NCI-H446 (cell line): ENCODE measurements around the gene HNRNPUL1.
"Not testable (repeated sequence)": the region's sequence is repeated elsewhere in the genome, so short reads cannot be mapped to it uniquely, and the experiment has no call there.

Experiments used
- DNase-seq, 2 experiments: peaks; one replicate each; lab custom pipeline; 2025; lab: John Stamatoyannopoulos, UW

HNRNPUL1 gene

DNA sequence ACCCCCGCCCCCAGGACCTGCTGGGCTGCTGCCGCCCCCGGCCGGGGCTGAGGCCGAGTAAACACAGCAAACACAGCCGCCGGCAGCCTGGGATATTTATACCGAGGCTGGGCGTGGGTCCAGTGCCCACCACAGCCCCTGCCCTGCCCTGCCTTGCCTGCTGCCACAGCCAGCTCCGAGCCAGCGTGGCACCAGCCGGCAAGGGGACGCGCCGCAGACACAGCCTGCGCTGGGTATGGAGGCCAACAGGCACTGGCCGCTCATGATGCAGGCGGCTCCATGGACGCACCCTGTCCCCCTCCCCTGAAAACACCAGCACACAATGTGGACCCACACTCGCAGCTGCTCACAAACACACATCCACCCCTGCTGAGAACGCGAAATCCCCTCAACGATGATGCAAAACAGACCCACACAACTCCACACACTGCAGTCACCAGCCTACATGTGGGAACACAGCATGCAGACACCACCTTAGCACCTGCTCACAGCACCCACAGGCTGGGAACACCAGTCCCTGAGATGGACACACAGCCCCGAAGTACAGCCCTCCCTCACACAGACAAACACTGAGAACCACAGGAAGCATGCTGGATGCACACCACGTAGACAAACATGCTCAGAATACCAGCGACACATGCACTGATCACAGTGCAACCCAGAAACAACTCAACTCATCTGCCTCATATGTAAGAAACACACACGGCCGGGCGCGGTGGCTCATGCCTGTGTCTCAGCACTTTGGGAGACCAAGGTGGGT, 62.0 kb downstream of the HNRNPUL1 start:
- no peak for DNase-seq

- DNase-seq: no peak
These were observed 63.0 kb downstream of the HNRNPUL1 start for GRCh38 chr19:41327076-41327575.

GRCh38 chr19:41327576-41328156, 63.5 kb downstream of the HNRNPUL1 start:
- no peak for DNase-seq

DNA sequence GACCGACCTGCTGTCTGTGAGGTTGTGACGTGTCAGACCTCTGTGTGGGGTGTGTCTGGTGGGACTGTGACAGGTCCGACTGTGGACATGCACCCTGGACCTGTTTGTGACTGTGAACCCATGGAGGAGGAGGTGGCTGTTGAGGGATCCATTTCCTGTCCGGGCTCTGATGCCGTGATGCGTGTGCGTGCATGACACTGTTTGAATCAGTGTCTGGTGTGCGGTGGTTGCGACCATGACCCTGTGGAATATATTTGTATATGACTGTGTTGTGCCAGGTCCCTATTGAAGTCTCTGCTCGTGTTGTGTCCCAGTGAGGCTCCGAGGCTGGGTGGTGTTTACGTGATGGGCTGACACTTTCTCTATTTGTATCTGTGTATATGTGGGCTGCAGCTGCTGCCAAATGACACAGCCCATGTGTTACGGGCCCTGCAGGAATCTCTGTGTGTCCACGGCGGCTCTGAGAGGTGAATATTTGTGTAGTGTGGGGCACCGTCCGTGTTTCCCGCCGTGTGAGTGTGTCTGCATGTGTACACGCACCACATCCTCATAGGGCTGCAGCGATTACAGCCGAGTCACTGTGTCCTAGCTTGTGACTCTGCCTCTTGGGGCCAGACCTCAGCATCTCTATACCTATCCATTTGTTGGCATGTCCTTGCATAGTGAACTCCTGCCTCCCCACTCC, 64.1 kb downstream of the HNRNPUL1 start:
- DNase-seq: no peak

DNA sequence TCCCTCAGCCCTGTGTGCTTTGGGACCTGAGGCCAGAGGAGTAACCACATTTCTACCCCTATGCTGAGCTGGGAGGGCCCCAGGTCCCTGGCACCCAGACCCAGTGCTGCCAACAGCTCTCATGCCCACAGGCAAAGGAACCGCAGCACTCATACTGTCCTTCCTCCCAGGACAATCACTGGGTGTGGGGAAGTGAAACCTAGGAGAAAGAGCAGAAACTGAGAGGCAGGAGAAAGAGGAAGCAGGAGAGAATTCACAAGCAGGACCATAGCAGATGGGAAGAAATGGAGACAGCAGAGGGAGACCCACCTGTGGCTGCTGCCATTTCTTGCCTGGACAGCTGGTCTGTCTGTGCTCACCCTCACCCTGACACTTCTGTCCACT, 64.7 kb downstream of the HNRNPUL1 start:
- no peak for DNase-seq

- no peak for DNase-seq
These were observed 66.3 kb downstream of the HNRNPUL1 start for GRCh38 chr19:41330481-41330880.

- DNase-seq: no peak
These were observed 66.9 kb downstream of the HNRNPUL1 start for GRCh38 chr19:41330946-41331678.

DNA sequence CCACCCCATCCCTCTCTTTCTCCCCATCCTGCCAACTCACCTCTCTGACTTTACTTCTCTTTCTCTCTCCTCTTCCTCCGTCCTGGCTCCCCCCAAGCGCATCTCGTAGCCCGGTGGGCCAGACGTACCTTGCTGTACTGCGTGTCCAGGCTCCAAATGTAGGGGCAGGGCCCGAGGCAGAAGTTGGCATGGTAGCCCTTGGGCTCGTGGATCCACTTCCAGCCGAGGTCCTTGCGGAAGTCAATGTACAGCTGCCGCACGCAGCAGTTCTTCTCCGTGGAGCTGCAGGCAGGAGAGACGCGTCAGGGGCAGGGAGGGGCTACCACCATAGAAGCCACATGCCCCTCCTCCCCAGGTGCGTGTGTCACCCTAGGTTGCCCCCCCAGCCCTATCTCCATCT, 67.8 kb downstream of the HNRNPUL1 start:
- no peak for DNase-seq

GRCh38 chr19:41332468-41332867, 68.3 kb downstream of the HNRNPUL1 start:
- DNase-seq: no peak

- no peak for DNase-seq
These were observed 70.6 kb downstream of the HNRNPUL1 start for GRCh38 chr19:41334793-41335192.

DNA sequence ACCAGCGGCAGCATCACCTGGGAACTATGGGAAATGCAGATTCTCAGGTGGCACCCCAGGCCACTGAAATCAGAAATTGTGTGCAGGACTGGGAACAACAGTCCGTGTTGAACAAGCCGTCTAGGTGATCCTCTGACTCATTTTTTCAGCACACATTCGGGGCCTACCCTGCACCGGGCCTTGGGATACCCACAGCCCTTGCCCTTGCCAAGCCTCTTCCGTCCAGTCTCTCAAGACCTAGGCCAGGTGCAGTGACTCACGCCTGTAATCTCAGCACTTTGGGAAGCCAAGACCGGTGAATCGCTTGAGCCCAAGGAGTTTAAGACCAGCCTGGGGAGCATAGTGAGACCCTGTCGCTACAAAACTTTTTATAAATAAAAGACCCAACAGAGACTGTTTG, 71.3 kb downstream of the HNRNPUL1 start:
- DNase-seq: no peak

DNA sequence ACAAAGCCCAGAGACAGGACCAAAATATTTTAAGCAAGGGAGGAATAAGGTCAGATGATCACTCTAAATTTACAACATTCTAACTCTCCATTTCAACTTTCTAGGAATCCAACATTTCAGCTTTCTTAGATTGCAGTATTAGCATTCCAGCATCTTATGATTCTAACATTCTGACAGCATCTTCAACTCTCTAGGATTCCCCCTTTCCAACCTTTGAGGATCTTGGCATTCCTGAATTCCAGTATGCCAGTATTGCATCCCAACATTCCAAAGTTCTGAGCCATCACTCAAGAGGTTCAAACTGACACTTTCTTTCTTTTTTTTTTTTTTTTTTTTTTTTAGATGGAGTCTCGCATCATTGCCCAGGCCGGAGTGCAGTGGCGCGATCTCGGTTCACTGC, 75.8 kb downstream of the HNRNPUL1 start:
- DNase-seq: no peak

DNA sequence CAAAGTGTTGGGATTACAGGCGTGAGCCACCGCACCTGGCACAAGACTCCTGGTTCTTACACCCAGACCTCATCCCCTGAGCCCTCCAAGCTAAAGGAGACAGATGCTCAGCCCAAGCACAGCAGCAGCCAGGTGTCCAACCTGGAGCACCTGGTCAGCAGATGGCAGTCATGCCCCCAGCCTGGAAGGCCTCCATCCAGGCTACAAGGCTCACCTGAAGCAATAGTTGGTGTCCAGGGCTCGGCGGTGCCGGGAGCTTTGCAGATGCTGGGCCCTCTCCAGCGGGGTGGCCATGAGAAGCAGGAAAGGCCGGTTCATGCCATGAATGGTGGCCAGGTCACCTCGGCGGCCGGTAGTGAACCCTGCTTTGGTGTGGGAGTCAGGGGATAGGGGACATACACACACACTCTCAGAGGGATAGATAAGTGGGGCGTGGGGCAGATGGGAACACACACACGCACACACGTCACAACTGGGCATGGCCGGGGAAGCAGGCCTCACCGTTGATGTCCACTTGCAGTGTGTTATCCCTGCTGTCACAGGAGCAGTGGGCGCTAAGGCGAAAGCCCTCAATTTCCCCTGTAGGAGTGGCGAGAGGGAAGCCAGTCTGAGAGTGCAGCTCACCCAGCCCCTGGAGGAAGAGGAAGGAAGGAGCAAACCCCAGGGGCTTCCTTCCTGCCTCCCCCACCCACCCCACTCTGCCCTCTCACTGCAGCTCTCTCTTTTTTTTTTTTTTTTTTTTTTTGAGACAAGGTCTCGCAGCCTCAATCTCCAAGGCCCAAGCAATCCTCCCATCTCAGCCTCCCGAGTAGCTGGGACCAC, 77.7 kb downstream of the HNRNPUL1 start:
- no peak for DNase-seq

DNA sequence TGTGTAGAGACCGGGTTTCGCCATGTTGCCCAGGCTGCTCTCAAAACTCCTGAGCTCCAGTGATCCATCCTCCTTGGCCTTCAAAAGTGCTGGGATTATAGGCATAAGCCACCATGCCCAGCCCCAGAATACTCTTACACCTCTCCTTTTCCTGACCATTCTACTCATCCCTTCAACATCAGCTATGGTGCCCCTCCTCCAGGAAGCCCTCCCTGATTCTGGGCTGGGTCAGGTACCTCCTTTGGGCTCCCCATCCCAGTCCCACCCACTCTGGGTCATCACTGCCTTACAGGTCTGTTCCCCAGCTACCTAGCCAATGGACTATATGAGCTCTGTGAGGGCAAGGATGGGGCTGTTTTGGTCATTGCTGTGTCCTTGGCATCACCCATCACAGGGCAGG, 80.0 kb downstream of the HNRNPUL1 start:
- no peak for DNase-seq

DNA sequence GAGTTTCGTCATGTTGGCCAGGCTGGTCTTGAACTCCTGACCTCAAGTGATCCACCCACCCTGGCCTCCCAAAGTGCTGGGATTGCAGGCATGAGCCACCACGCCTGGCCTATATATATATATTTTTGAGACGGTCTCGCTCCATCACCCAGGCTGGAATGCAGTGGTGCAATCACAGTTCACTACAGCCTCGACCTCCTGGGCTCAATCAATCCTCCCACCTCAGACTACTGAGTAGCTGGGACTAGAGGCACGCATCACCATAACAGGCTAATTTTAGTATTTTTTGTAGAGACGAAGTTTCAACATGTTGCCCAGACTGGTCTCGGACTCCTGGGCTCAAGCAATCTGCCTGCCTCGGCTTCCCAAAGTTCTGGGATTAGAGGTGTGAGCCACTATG, 82.7 kb downstream of the HNRNPUL1 start:
- DNase-seq: not testable (repeated sequence)

DNA sequence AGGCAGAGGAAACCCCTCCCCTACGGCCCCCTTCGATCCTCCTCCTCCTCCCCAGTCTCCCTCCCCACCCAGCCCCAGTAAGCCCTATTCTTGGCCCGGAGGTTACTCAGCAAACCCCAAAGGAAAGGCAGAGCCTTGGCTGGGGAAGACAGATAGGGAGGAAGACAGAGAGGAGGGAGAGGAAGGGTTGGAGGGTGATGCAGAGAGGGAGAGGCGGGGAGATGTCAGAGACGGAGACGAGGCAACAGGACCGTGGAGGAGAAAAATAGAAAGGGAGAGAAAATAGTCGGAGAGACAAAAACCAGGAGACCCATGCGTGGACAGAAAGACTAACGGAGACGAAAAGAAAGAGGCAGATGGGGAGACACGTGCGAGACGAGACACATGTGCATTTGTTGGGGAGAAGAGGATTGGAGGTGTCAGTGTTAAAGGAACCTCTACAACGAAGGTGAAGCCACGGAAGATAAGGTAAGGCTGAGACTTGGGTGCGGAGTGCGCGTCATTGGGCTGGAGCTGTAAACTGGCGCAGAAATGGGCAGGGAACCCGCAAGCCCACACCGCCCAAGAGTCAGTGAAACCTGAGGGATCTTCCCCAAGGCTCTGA, 86.7 kb downstream of the HNRNPUL1 start:
- DNase-seq: no peak

DNA sequence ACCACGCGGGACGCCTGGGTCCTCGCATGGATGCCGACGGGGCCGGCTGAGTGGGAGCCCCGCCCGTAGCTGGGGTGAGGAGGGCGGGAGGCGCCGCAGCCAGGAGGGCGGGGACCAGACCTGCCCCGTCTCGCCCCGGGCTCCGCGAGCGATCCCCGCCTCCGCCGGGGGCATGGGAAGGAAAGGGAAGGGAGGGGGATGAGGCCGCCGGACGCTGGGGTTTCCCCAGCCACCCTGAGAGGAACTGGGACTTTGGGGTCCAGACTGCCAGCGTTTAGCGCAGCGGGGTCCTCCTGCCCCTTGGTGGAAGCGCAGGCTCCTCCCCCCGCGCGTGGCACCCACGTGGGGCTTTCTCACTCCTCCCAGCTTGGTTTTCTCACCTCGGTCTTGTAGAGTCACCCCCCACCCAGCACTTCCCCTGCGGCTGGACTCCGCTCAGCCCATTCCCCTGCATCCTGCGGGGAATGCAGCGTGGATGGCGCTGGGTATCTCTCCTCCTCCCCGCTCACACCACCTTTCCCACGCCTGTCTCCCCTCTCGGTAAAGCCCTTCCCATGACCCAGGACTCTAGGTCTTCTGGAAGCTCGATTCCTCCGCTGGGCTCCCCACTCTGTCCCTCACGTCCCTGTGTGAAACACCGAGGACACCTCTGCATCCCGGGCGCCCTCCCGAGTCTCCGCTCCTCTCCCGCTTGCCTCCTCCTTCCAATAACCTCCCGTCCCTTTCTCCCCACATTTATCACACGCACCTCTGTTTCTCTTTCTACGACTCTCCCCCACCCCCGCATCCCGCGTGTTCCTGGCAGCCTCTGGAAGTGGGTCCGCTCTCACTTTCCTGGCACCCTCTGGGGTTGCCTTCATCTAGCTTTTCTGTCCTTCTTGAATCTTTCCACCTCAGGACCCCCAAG, 87.4 kb downstream of the HNRNPUL1 start:
- no peak for DNase-seq

GRCh38 chr19:41352279-41352608, 88.1 kb downstream of the HNRNPUL1 start:
- no peak for DNase-seq

DNA sequence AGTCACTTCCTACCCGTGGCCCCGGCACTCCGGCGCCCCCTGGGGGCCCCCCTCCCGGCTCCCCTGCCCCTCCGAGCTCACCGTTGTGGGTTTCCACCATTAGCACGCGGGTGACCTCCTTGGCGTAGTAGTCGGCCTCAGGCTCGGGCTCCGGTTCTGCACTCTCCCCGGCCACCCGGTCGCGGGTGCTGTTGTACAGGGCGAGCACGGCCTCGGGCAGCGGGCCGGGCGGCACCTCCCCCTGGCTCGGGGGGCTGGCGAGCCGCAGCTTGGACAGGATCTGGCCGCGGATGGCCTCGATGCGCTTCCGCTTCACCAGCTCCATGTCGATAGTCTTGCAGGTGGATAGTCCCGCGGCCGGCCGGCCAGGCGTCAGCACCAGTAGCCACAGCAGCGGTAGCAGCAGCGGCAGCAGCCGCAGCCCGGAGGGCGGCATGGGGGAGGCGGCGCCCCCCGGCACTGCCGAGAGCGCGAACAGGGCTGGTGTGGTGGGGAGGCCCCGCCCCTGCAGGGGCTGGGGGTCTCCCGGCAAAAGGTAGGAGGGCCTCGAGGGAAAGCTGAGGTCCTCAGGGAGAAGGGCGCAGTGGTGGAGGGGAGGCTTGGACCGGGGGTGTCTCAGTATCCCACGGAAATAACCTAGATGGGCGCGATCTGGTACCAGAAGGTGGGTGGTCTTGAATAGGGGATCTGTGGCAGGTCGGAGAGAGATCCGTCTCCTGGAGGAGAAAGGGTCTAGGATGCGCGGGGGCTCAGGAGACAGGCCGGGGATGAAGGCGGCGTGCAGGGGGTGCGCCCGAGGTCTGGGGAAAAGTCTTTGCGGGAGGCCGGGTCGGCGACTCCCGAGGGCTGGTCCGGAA, 88.7 kb downstream of the HNRNPUL1 start:
- DNase-seq: no peak
